Stimulated activated naive CD4-positive, alpha-beta T cell (primary cell): ENCODE measurements around the gene RAB3B.
A peak's percentile ranks its signal among the peaks of the same experiment; 100 is the strongest.

ENCODE experiments used
- DNase-seq, 6 experiments: peaks; one replicate each; lab custom pipeline; 2025; lab: John Stamatoyannopoulos, UW

RAB3B gene

DNA sequence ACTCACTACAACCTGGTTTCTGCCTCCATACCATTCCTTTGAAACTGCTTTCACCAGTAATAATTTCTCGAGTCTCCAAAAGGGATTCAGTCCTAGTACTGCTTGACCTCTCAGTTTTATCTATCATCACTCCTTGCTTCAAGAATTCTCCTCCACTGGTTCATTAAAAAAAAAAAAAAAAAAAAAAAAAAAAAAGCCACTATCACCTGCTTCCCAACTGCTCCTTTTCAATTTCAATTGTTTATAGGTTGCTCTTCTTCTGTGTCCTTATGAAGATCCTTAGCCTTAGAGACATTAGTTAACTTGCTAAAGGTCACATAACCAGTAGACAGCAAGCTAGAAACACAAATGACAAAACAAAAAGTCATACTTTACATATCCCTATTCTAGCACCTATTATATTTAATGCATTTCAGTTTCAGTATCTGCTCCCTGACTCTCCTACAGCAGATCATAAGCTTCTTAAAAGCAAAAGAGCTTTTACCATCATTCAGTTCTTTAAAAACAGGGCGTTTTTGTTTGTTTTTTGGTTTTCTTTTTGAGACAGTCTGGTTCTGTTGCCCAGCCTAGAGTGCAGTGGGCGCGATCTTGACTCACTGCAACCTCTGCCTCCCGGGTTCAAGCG lies 119.0 kb downstream of the RAB3B start:
- DNase-seq = no peak

- no peak for DNase-seq
Observed at GRCh38 chr1:51870603-51871350, 119.7 kb downstream of the RAB3B start.

DNA sequence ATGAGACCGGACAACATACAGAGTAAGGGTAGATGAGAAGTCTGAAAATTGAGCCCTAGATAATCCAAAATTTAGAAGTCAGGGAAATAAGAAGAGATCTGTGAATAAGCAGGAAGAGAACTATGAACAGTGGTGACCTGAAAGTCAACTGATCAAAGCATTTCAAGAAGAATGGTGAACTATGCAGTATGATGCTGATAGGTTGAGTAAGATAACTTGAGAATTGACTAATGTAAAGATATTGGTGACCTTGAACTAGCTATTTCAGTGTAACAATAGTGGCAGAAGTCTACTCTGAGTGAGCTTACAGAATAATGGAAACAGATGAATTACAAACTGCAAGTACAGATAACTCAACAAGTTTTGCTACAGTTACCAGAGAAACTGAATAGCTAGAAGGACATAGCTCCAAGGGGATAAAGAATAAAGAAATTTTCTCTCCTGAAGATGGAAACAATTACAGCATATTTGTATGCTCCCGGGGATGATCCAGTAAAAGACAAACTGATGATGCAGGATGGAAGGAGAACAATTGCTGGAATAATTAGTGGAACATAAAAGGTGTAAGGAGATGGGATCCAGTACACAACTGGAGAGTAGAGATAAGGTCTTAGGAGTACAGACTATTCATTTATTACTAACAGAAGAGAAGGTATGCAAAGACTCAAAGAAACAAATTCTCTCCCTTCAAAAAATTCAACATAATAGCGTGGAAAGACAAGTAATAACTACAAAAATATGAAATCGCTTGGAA lies 122.8 kb downstream of the RAB3B start:
- no peak for DNase-seq

DNA sequence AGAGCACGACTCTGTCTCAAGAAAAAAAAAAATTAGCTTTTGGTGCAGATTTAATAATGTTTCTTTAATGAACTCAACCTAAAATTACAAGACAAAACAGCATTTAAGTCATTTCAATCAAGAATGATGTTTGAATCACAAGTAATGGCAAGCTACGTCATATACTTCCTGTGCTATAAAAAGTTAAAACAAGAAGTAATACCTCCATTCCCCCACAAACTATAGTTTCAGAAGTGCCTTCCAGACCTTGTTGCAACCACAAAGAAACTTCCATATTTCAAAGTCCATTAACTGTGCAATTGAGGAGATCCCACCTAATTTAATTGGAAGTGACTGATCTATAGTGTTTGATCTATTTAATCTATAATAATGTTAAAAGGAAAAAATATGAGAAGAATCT lies 127.1 kb downstream of the RAB3B start:
- peak in 1 of 6 experiments; percentile 21 for DNase-seq

- DNase-seq = no peak
Observed at GRCh38 chr1:51861669-51862068, 128.8 kb downstream of the RAB3B start.

- DNase-seq = no peak
Observed at GRCh38 chr1:51859735-51860134, 130.8 kb downstream of the RAB3B start.

GRCh38 chr1:51859333-51859732 lies 131.2 kb downstream of the RAB3B start:
- no peak for DNase-seq

- DNase-seq = no peak
Observed at GRCh38 chr1:51858892-51859291, 131.6 kb downstream of the RAB3B start.
